ENCODE measurements around the gene PARD6G. TPM values are rescaled to one million over a fixed set of nuclear protein-coding genes. Genes with fewer than 3 reads are reported as not detected.

PARD6G gene
- total and polyA plus RNA-seq, 9 of the 15 experiments (the other 6 are each of a cell fraction or from before 2014, with no cell fraction given), result 0.03 to 1.2 (median 0.26) TPM

- ChIA-PET CTCF (ENCODE audit: low intra/inter-chr PET ratio) (no interaction called here), POLR2A (interaction anchor here (0.8 kb wide), 1 partner anchor 9 kb away, joined by 3 read pairs; no protein-coding TSS in a partner anchor)
- Histone ChIP-seq H3K79me2 (ENCODE audit: control insufficient read depth, insufficient read depth, low read length) (no peaks in the 10 kb centered on the region), H3K9me3 (replicated peaks; ENCODE audit: control insufficient read depth, insufficient read depth, low read depth, low read length) (no peaks in the 10 kb centered on the region), H3K27me3 (ENCODE audit: control insufficient read depth in 2 of 2, insufficient read depth in 2 of 2, low read length in 2 of 2) (peaks cover 6 to 53% of the 10 kb centered on the region in 2 experiments; a peak in 4 of 5 replicates), H3K9me1 (ENCODE audit: control insufficient read depth, insufficient read depth, low read length) (no peaks in the 10 kb centered on the region), H3K27ac (ENCODE audit: extremely low read depth, low read depth, low read length) (no peak overlapping the region), H2AFZ (ENCODE audit: low read depth, low read length) (no peak overlapping the region), H3K4me1 (replicated peaks in 1 of 2; ENCODE audit: control insufficient read depth in 2 of 2, insufficient read depth in 2 of 2, low read length in 2 of 2) (peaks cover 0 to 6% of the 10 kb centered on the region in 2 experiments; a peak in 1 of 5 replicates), H3K9ac (ENCODE audit: insufficient read depth in 1 of 2, low read depth in 2 of 2, low read length in 2 of 2) (no peak overlapping the region), H4K20me1 (replicated peaks; ENCODE audit: control insufficient read depth, insufficient read depth, low read length) (no peaks in the 10 kb centered on the region), H3K4me2 (ENCODE audit: insufficient read depth, low read length) (no peak overlapping the region), H3K4me3 (no peak overlapping the region), H3K36me3 (ENCODE audit: control insufficient read depth, insufficient read depth, low read length) (no peaks in the 10 kb centered on the region)
- intact Hi-C loops (cut with micrococcal nuclease) (no loop called here), in situ Hi-C loops (cut with MboI) (no loop called here)
- no peak for TF ChIP-seq ZNF699 (CRISPR knock-in tag; IDR thresholded peaks at IDR 0.05; ENCODE audit: insufficient replicate concordance)
- TF ChIP-seq ZNF830 (CRISPR knock-in tag; IDR thresholded peaks at IDR 0.05), result no peak
- no peak for TF ChIP-seq MTA2 (IDR thresholded peaks at IDR 0.05; ENCODE audit: low read depth)
- TF ChIP-seq CTCF (IDR thresholded peaks at IDR 0.05 in 2 of 3, conservative IDR thresholded peaks at IDR 0.05 in 1 of 3; ENCODE audit: insufficient read depth in 2 of 3, low read depth in 1 of 3, low read length in 3 of 3), result no peak
- TF ChIP-seq, protein P1, sequence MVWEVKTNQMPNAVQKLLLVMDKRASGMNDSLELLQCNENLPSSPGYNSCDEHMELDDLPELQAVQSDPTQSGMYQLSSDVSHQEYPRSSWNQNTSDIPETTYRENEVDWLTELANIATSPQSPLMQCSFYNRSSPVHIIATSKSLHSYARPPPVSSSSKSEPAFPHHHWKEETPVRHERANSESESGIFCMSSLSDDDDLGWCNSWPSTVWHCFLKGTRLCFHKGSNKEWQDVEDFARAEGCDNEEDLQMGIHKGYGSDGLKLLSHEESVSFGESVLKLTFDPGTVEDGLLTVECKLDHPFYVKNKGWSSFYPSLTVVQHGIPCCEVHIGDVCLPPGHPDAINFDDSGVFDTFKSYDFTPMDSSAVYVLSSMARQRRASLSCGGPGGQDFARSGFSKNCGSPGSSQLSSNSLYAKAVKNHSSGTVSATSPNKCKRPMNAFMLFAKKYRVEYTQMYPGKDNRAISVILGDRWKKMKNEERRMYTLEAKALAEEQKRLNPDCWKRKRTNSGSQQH (CRISPR knock-in tag; IDR thresholded peaks at IDR 0.05), result no peak
- TF ChIP-seq CTBP1 (IDR thresholded peaks at IDR 0.05; ENCODE audit: borderline replicate concordance), result no peak
- no peak for TF ChIP-seq ZNF75A (CRISPR knock-in tag; IDR thresholded peaks at IDR 0.05)
- TF ChIP-seq BRF2 (IDR thresholded peaks at IDR 0.05; ENCODE audit: borderline replicate concordance, insufficient read depth, insufficient read length), result no peak
- TF ChIP-seq HMGN3 (IDR thresholded peaks at IDR 0.05; ENCODE audit: borderline replicate concordance, extremely low read depth, insufficient read length, low read depth, low read length), result no peak
- TF ChIP-seq BCL6 (CRISPR knock-in tag; IDR thresholded peaks at IDR 0.05), result no peak
- TF ChIP-seq SIRT6 (IDR thresholded peaks at IDR 0.05; ENCODE audit: low read depth, low read length), result no peak
- BruUV-seq (replicated peaks), result no TSS peak
- no peak for ATAC-seq
- no peak for DNase-seq (ENCODE audit: extremely low read depth in 1 of 4, low spot score in 3 of 4)
- no peak for FAIRE-seq
- WGBS (ENCODE audit: insufficient coverage, low coverage, missing lambda C conversion rate), result 3% methylated on average over 7 of the region's 17 CpGs
These were observed 77.7 kb downstream of the PARD6G start for GRCh38 chr18:80169607-80170006.
